HCT116 (cell line): Measurements from ENCODE around the gene DENND1A. TPM values are rescaled to one million over a fixed set of nuclear protein-coding genes. Genes with fewer than 3 reads are reported as not detected.

ENCODE experiments used
- ATAC-seq: fragments of 200-7000 bp; cut with Tn5 transposase; 2 replicates; pipeline ENCODE4 v1.9.1; 2020; ENCODE audit warnings: mild to moderate bottlenecking, moderate library complexity
- BruUV-seq: library from RNA; stranded (reverse); fragments of 400-500 nt; replicated peaks from 2 replicates; lab custom pipeline; 2021; lab: Mats Ljungman, UMichigan
- CTCF ChIA-PET: fragments of 300-600 bp; sonication (Branson Sonifier 250); formaldehyde crosslinking; loops from one replicate; lab custom pipeline; 2021; ENCODE audit warnings: antibody characterized with exemption; lab: Charles Lee
- POLR2A ChIA-PET: fragments of 300-600, 350-600 bp; sonication (Branson Sonifier 250); formaldehyde crosslinking; loops from one replicate; lab custom pipeline; 2021; ENCODE audit warnings: antibody characterized with exemption; lab: Charles Lee
- RAD21 ChIA-PET, 2 experiments: fragments of 300-600 bp; sonication (Branson Sonifier 250); formaldehyde crosslinking; loops; one replicate each; lab custom pipeline; 2023; ENCODE audit warnings: low total read pairs in 2 of 2; ENCODE audit not compliant: uncharacterized antibody in 2 of 2, unreplicated experiment in 2 of 2, low non-redundant PET in 1 of 2; lab: Charles Lee
- DNase-seq: peaks from one replicate; pipeline ENCODE4 v3.0.0-alpha.2; 2010; ENCODE audit warnings: low read depth, low spot score
- H2AFZ ChIP-seq: fragments of 200-600 bp; shearing (Covaris generic), sonication (generic); 2 replicates; pipeline ENCODE4 v1.6.1; 2017; ENCODE audit warnings: low read depth, mixed run types, mixed read lengths, antibody characterized with exemption, low read length; ENCODE audit not compliant: poor library complexity, severe bottlenecking
- H3K27ac ChIP-seq: 2 replicates; pipeline ENCODE4 v1.5.1; 2012; ENCODE audit warnings: low read depth, low read length
- H3K27me3 ChIP-seq: fragments of 200-600 bp; sonication (generic); 2 replicates; pipeline ENCODE4 v1.6.1; 2016; ENCODE audit warnings: mixed run types, low read length, mixed read lengths; ENCODE audit not compliant: insufficient read depth
- H3K36me3 ChIP-seq, 2 experiments: fragments of 200-500 bp in 1 of 2; fragments of 200-600 bp in 1 of 2; sonication (Bioruptor generic) in 1 of 2; sonication (generic) in 1 of 2; 2 replicates each; pipeline versions ENCODE4 v1.5.1 to v1.6.1; 2014 to 2016; ENCODE audit warnings: low read length in 2 of 2, inconsistent platforms in 1 of 2, mixed read lengths in 1 of 2, mixed run types in 1 of 2; ENCODE audit not compliant: insufficient read depth in 2 of 2, control insufficient read depth in 1 of 2
- H3K4me1 ChIP-seq, 2 experiments: fragments of 200-600 bp in 1 of 2; sonication (generic) in 1 of 2; 2 replicates each; pipeline versions ENCODE4 v1.5.1 to v1.6.1; 2012 to 2017; ENCODE audit warnings: low read length in 2 of 2, inconsistent platforms in 1 of 2, mild to moderate bottlenecking in 1 of 2, mixed read lengths in 1 of 2, mixed run types in 1 of 2, moderate library complexity in 1 of 2; ENCODE audit not compliant: insufficient read depth in 2 of 2, control insufficient read depth in 1 of 2
- H3K4me2 ChIP-seq: fragments of 200-600 bp; sonication (generic); 2 replicates; pipeline ENCODE4 v1.6.1; 2017; ENCODE audit warnings: mixed run types, low read length, mixed read lengths
- H3K4me3 ChIP-seq, 2 experiments: fragments of 200-600 bp in 1 of 2; sonication (generic) in 1 of 2; replicated peaks in 1 of 2; 2 replicates each; pipeline ENCODE4 v1.5.1; 2011 to 2016; ENCODE audit warnings: low read length in 2 of 2, control low read depth in 1 of 2, low read depth in 1 of 2, mild to moderate bottlenecking in 1 of 2, mixed read lengths in 1 of 2, mixed run types in 1 of 2
- H3K79me2 ChIP-seq: fragments of 200-600 bp; sonication (generic); 2 replicates; pipeline ENCODE4 v1.6.1; 2017; ENCODE audit warnings: mild to moderate bottlenecking, mixed run types, low read length, moderate library complexity, mixed read lengths; ENCODE audit not compliant: insufficient read depth
- H3K9ac ChIP-seq: fragments of 200-600 bp; sonication (generic); 2 replicates; pipeline ENCODE4 v1.6.1; 2016; ENCODE audit warnings: low read length, mixed read lengths
- H3K9me2 ChIP-seq: fragments of 200-600 bp; sonication (generic), shearing (Covaris generic); 2 replicates; pipeline ENCODE4 v1.6.1; 2017; ENCODE audit warnings: mixed run types, mild to moderate bottlenecking, moderate library complexity; ENCODE audit not compliant: insufficient read depth
- H3K9me3 ChIP-seq, 2 experiments: fragments of 200-500 bp in 1 of 2; fragments of 200-600 bp in 1 of 2; sonication (Bioruptor generic) in 1 of 2; sonication (generic) in 1 of 2; 2 replicates each; pipeline ENCODE4 v1.6.1; 2014 to 2017; ENCODE audit warnings: low read length in 2 of 2, mixed read lengths in 2 of 2, inconsistent platforms in 1 of 2, low read depth in 1 of 2, mild to moderate bottlenecking in 1 of 2, mixed run types in 1 of 2, moderate library complexity in 1 of 2; ENCODE audit not compliant: control insufficient read depth in 1 of 2, insufficient read depth in 1 of 2
- H4K20me1 ChIP-seq: fragments of 200-600 bp; sonication (generic), shearing (Covaris generic); 2 replicates; pipeline ENCODE4 v1.6.1; 2017; ENCODE audit warnings: mixed run types, mild to moderate bottlenecking, moderate library complexity; ENCODE audit not compliant: insufficient read depth
- CBX3 ChIP-seq: IDR thresholded peaks from 2 replicates; pipeline ENCODE4 v1.6.1; 2012; ENCODE audit warnings: low read depth
- CEBPB ChIP-seq: IDR thresholded peaks from 2 replicates; pipeline ENCODE4 v1.6.1; 2012; ENCODE audit warnings: low read depth
- ELF1 ChIP-seq: IDR thresholded peaks from 2 replicates; pipeline ENCODE4 v1.6.1; 2012; ENCODE audit warnings: low read depth, borderline replicate concordance
- EZH2 ChIP-seq: fragments of 200-600 bp; sonication (generic); IDR thresholded peaks from 2 replicates; pipeline ENCODE4 v1.6.1; 2017; ENCODE audit warnings: antibody characterized with exemption, mixed run types
- JUND ChIP-seq: IDR thresholded peaks from 2 replicates; pipeline ENCODE4 v1.6.1; 2012
- POLR2A ChIP-seq: IDR thresholded peaks from 2 replicates; pipeline ENCODE4 v1.7.0; 2011; ENCODE audit warnings: borderline replicate concordance; ENCODE audit not compliant: insufficient read depth, insufficient read length; ENCODE audit errors: extremely low read depth
- POLR2AphosphoS5 ChIP-seq: IDR thresholded peaks from 2 replicates; pipeline ENCODE4 v1.6.1; 2011; ENCODE audit warnings: mild to moderate bottlenecking, low read depth, low read length, moderate library complexity
- RAD21 ChIP-seq: IDR thresholded peaks from 2 replicates; pipeline ENCODE4 v1.6.1; 2012; ENCODE audit warnings: low read depth, mild to moderate bottlenecking
- SP1 ChIP-seq: IDR thresholded peaks from 2 replicates; pipeline ENCODE4 v1.6.1; 2012; ENCODE audit warnings: low read depth
- SRF ChIP-seq: IDR thresholded peaks from 2 replicates; pipeline ENCODE4 v1.6.1; 2012; ENCODE audit warnings: low read depth
- TCF7L2 ChIP-seq: IDR thresholded peaks from 2 replicates; pipeline ENCODE4 v1.7.0; 2011; ENCODE audit warnings: borderline replicate concordance, inconsistent platforms; ENCODE audit not compliant: insufficient read depth, insufficient read length; ENCODE audit errors: extremely low read depth
- YY1 ChIP-seq: IDR thresholded peaks from 2 replicates; pipeline ENCODE4 v1.6.1; 2011; ENCODE audit warnings: low read length, low read depth, moderate library complexity, mild to moderate bottlenecking; ENCODE audit not compliant: insufficient replicate concordance; ENCODE audit errors: extremely low read depth
- intact Hi-C: fragments of 100-400 bp; cut with micrococcal nuclease; formaldehyde crosslinking; loops from 2 replicates; pipeline ENCODE4 v1.10.0; 2022
- total RNA-seq: library from RNA; stranded (reverse); gene quantifications from one replicate; pipeline ENCODE4 v1.2.1, GENCODE V29; 2021; ENCODE audit not compliant: unreplicated experiment
- TF ChIP-seq, protein P1 (sequence below): IDR thresholded peaks from 2 replicates; pipeline ENCODE4 v1.6.1; 2012
- TF ChIP-seq, protein P2 (sequence below): IDR thresholded peaks from 2 replicates; pipeline ENCODE4 v1.6.1; 2012; ENCODE audit warnings: low read depth
- TF ChIP-seq, protein P3 (sequence below): IDR thresholded peaks from 2 replicates; pipeline ENCODE4 v1.6.1; 2011; ENCODE audit warnings: mild to moderate bottlenecking, low read length, moderate library complexity; ENCODE audit not compliant: insufficient replicate concordance; ENCODE audit errors: extremely low read depth
- TF ChIP-seq, protein P4 (sequence below): IDR thresholded peaks from 2 replicates; pipeline ENCODE4 v1.6.1; 2012

The DENND1A gene
- total RNA-seq, 1 experiment from 2014 or later, result 33.0 TPM

DNA sequence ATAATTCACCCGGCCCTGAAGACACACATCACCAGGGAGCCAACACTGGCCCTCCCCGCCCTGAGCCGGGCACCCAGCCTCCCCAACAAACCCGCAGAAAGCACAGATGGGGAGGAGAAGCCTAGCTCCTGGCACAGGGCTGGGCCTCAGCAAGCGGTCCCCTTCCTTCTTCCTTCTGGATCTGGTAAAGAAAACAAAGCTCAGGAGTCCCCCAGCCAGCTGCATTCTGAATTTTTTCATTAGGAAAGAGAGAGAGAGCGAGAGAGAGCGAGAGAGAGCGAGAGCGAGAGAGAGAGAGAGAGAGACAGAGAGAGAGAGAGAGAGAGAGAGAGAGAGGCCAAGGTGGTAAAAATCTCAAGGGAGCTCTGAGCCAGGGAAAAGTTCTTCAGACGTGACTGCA lies 378.2 kb downstream of the DENND1A start:
- DNase-seq, result no peak
- Histone ChIP-seq H2AFZ (no peak overlapping the region), H3K36me3 (no peaks in the 10 kb centered on the region), H3K9me2 (no peaks in the 10 kb centered on the region), H3K79me2 (no peaks in the 10 kb centered on the region), H4K20me1 (no peaks in the 10 kb centered on the region), H3K9me3 (no peaks in the 10 kb centered on the region), H3K27me3 (no peaks in the 10 kb centered on the region), H3K9ac (no peak overlapping the region)
- ATAC-seq, result no peak
- CTCF ChIA-PET, result no interaction called here
- RAD21 ChIA-PET, result no interaction called here
- intact Hi-C loops, result no loop called here
- no peak for TF ChIP-seq SP1
- TF ChIP-seq, all 23 proteins: peak for 0
- Histone ChIP-seq H3K4me1 (peaks cover 0 to 3% of the 10 kb centered on the region in 2 experiments; a peak in 1 of 4 replicates), H3K4me3 (no peak overlapping the region), H3K4me2 (no peak overlapping the region), H3K27ac (no peak overlapping the region)
- no TSS peak for BruUV-seq
- POLR2A ChIA-PET, result no interaction called here

DNA sequence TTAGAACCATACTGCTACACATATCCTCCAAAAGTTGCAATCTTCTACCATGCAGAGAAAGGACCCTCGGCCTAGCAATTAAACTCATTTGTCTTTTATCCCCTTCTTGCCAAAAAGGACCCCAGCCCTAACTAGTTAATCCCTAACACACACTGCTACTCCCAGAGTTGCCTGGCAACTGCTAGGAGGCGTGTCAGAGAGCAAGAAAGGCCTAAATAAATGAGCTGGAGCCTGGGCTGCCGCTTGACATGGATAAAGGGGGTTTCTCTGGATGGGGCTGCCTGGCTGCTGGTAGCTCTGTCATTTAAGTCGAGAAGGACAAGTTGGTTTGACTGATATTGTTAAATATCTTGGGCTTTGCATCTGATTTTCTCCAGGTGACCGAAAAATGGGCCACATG lies 379.1 kb downstream of the DENND1A start:
- Histone ChIP-seq H3K9ac (no peak overlapping the region), H3K9me3 (no peaks in the 10 kb centered on the region), H2AFZ (no peak overlapping the region), H3K27ac (no peak overlapping the region), H4K20me1 (no peaks in the 10 kb centered on the region), H3K79me2 (no peaks in the 10 kb centered on the region), H3K36me3 (no peaks in the 10 kb centered on the region), H3K9me2 (no peaks in the 10 kb centered on the region), H3K4me1 (no peaks in the 10 kb centered on the region), H3K4me3 (no peak overlapping the region), H3K4me2 (no peak overlapping the region), H3K27me3 (no peaks in the 10 kb centered on the region)
- intact Hi-C loops, result no loop called here
- CTCF ChIA-PET, result no interaction called here
- ATAC-seq (no peak), DNase-seq (no peak)
- RAD21 ChIA-PET, result no interaction called here
- POLR2A ChIA-PET, result no interaction called here
- no TSS peak for BruUV-seq
- TF ChIP-seq, protein P1, sequence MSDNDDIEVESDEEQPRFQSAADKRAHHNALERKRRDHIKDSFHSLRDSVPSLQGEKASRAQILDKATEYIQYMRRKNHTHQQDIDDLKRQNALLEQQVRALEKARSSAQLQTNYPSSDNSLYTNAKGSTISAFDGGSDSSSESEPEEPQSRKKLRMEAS, result no peak
- TF ChIP-seq YY1 (no peak), SP1 (no peak), CBX3 (no peak), JUND (no peak), ELF1 (no peak), SRF (no peak), POLR2A (no peak), TCF7L2 (no peak), RAD21 (no peak), POLR2AphosphoS5 (no peak), EZH2 (no peak), CEBPB (no peak)
- TF ChIP-seq, protein P2, sequence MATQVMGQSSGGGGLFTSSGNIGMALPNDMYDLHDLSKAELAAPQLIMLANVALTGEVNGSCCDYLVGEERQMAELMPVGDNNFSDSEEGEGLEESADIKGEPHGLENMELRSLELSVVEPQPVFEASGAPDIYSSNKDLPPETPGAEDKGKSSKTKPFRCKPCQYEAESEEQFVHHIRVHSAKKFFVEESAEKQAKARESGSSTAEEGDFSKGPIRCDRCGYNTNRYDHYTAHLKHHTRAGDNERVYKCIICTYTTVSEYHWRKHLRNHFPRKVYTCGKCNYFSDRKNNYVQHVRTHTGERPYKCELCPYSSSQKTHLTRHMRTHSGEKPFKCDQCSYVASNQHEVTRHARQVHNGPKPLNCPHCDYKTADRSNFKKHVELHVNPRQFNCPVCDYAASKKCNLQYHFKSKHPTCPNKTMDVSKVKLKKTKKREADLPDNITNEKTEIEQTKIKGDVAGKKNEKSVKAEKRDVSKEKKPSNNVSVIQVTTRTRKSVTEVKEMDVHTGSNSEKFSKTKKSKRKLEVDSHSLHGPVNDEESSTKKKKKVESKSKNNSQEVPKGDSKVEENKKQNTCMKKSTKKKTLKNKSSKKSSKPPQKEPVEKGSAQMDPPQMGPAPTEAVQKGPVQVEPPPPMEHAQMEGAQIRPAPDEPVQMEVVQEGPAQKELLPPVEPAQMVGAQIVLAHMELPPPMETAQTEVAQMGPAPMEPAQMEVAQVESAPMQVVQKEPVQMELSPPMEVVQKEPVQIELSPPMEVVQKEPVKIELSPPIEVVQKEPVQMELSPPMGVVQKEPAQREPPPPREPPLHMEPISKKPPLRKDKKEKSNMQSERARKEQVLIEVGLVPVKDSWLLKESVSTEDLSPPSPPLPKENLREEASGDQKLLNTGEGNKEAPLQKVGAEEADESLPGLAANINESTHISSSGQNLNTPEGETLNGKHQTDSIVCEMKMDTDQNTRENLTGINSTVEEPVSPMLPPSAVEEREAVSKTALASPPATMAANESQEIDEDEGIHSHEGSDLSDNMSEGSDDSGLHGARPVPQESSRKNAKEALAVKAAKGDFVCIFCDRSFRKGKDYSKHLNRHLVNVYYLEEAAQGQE, result no peak
- TF ChIP-seq, protein P3, sequence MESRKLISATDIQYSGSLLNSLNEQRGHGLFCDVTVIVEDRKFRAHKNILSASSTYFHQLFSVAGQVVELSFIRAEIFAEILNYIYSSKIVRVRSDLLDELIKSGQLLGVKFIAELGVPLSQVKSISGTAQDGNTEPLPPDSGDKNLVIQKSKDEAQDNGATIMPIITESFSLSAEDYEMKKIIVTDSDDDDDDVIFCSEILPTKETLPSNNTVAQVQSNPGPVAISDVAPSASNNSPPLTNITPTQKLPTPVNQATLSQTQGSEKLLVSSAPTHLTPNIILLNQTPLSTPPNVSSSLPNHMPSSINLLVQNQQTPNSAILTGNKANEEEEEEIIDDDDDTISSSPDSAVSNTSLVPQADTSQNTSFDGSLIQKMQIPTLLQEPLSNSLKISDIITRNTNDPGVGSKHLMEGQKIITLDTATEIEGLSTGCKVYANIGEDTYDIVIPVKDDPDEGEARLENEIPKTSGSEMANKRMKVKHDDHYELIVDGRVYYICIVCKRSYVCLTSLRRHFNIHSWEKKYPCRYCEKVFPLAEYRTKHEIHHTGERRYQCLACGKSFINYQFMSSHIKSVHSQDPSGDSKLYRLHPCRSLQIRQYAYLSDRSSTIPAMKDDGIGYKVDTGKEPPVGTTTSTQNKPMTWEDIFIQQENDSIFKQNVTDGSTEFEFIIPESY, result no peak
- TF ChIP-seq, protein P4, sequence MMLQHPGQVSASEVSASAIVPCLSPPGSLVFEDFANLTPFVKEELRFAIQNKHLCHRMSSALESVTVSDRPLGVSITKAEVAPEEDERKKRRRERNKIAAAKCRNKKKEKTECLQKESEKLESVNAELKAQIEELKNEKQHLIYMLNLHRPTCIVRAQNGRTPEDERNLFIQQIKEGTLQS, result no peak
